ENCODE results near the gene RNF151. TPM values are rescaled to one million over a fixed set of nuclear protein-coding genes. Genes with fewer than 3 reads are reported as not detected.
A peak's percentile ranks its signal among the peaks of the same experiment; 100 is the strongest.
"Not testable (repeated sequence)": the region's sequence is repeated elsewhere in the genome, so short reads cannot be mapped to it uniquely, and the experiment has no call there.

Gene RNF151
- total RNA-seq, 4 donors from 2014 or later, result not detected

- H3K27ac ChIP-seq, result peak overlapping the region in 1 of 4 donors; percentile 90
- WGBS, 2 donors (ENCODE audit: low coverage in 1 of 2), result 85 to 90% methylated on average over 9 to 17 of the region's 17 CpGs
- no peaks in the 10 kb centered on the region for H3K9me3 ChIP-seq
- H3K4me3 ChIP-seq, result no peak overlapping the region
- H3K4me1 ChIP-seq, result peaks cover 15 to 42% (median 34%) of the 10 kb centered on the region in 4 donors
- H3K27me3 ChIP-seq, result no peaks in the 10 kb centered on the region
- DNase-seq, result no peak
- peaks cover 0 to 17% (median 4%) of the 10 kb centered on the region in 4 donors for H3K36me3 ChIP-seq
- in situ Hi-C loops (cut with MboI; ENCODE audit: low pct_ligation_motif_present in 1 of 4, low pct_unique_long_range_greater_than_20kb in 1 of 4, low sequenced_read_pairs in 3 of 4) (no loop called here), intact Hi-C loops (cut with DNase I; ENCODE audit: low total_unique reads) (no loop called here)
- TF ChIP-seq POLR2A (IDR thresholded peaks at IDR 0.05) (no peak), POLR2AphosphoS5 (IDR thresholded peaks at IDR 0.05) (no peak), CTCF (IDR thresholded peaks at IDR 0.05) (no peak)
Measured at GRCh38 chr16:1938910-1939309, 27.7 kb upstream of the RNF151 start.

- 63 to 68% methylated on average over 3 to 8 of the region's 8 CpGs for WGBS, 2 donors (ENCODE audit: low coverage in 1 of 2)
- intact Hi-C loops (cut with DNase I; ENCODE audit: low total_unique reads); H3K27me3 ChIP-seq; H3K4me3 ChIP-seq; H3K9me3 ChIP-seq; DNase-seq; in situ Hi-C loops (cut with MboI; ENCODE audit: low pct_ligation_motif_present in 1 of 4, low pct_unique_long_range_greater_than_20kb in 1 of 4, low sequenced_read_pairs in 3 of 4): not testable (repeated sequence)
- H3K27ac ChIP-seq, result peak overlapping the region; percentile 86 to 90 (median 88)
- H3K36me3 ChIP-seq, result peaks cover 0 to 17% (median 4%) of the 10 kb centered on the region in 4 donors
- H3K4me1 ChIP-seq, result peaks cover 15 to 43% (median 35%) of the 10 kb centered on the region in 4 donors
Measured at GRCh38 chr16:1939833-1940232, 26.8 kb upstream of the RNF151 start.

GRCh38 chr16:1940273-1941161, 26.1 kb upstream of the RNF151 start:
- DNase-seq, result peak; percentile 47
- WGBS, 2 donors (ENCODE audit: low coverage in 1 of 2), result 56% methylated on average over 22 of the region's 23 CpGs; no CpG with 5 or more reads in 1 of the 2 donors
- H3K4me3 ChIP-seq, result no peak overlapping the region
- in situ Hi-C loops (cut with MboI; ENCODE audit: low pct_ligation_motif_present in 1 of 4, low pct_unique_long_range_greater_than_20kb in 1 of 4, low sequenced_read_pairs in 3 of 4) (no loop called here), intact Hi-C loops (cut with DNase I; ENCODE audit: low total_unique reads) (no loop called here)
- peaks cover 0 to 17% (median 4%) of the 10 kb centered on the region in 4 donors for H3K36me3 ChIP-seq
- no peaks in the 10 kb centered on the region for H3K9me3 ChIP-seq
- no peaks in the 10 kb centered on the region for H3K27me3 ChIP-seq
- H3K27ac ChIP-seq, result peak overlapping the region; percentile 86 to 90 (median 88)
- H3K4me1 ChIP-seq, result peaks cover 15 to 43% (median 35%) of the 10 kb centered on the region in 4 donors
- no peak for TF ChIP-seq POLR2A (IDR thresholded peaks at IDR 0.05)
- no peak for TF ChIP-seq CTCF (IDR thresholded peaks at IDR 0.05)
- TF ChIP-seq EP300 (IDR thresholded peaks at IDR 0.05; ENCODE audit: low read depth), result no peak
- TF ChIP-seq POLR2AphosphoS5 (IDR thresholded peaks at IDR 0.05), result no peak

GRCh38 chr16:1941162-1942046, 25.3 kb upstream of the RNF151 start:
- Histone ChIP-seq H3K27ac (peak overlapping the region; percentile 86 to 90 (median 88)), H3K27me3 (no peaks in the 10 kb centered on the region), H3K4me3 (peak overlapping the region in 2 of 4 donors; percentile 87 to 89), H3K9me3 (no peaks in the 10 kb centered on the region), H3K4me1 (peaks cover 15 to 43% (median 35%) of the 10 kb centered on the region in 4 donors), H3K36me3 (peaks cover 0 to 17% (median 4%) of the 10 kb centered on the region in 4 donors)
- no peak for DNase-seq
- no peak for TF ChIP-seq CTCF (IDR thresholded peaks at IDR 0.05)
- no peak for TF ChIP-seq POLR2A (IDR thresholded peaks at IDR 0.05)
- no peak for TF ChIP-seq POLR2AphosphoS5 (IDR thresholded peaks at IDR 0.05)
- TF ChIP-seq EP300 (IDR thresholded peaks at IDR 0.05; ENCODE audit: low read depth), result no peak
- in situ Hi-C loops (cut with MboI; ENCODE audit: low pct_ligation_motif_present in 1 of 4, low pct_unique_long_range_greater_than_20kb in 1 of 4, low sequenced_read_pairs in 3 of 4) (no loop called here), intact Hi-C loops (cut with DNase I; ENCODE audit: low total_unique reads) (no loop called here)
- 40 to 83% methylated on average over 1 to 28 of the region's 30 CpGs for WGBS, 2 donors (ENCODE audit: low coverage in 1 of 2)

Measured in transverse colon (tissue), 4 donors.